CD4-positive, CD25-positive, alpha-beta regulatory T cell (primary cell): ENCODE results near the gene MYO10. TPM values are rescaled to one million over a fixed set of nuclear protein-coding genes. Genes with fewer than 3 reads are reported as not detected.

Source experiments
- ATAC-seq, 2 donors: fragments of 150-1000 bp; cut with Tn5 transposase; one replicate each; pipeline ENCODE4 v1.10.0; 2021; ENCODE audit warnings: low read depth in 2 of 2, moderate number of reproducible peaks in 2 of 2, moderate library complexity in 1 of 2
- DNase-seq, 3 donors: peaks; one replicate each; pipeline versions ENCODE4 v3.0.0 to v3.0.0-alpha.2; 2012 to 2022; ENCODE audit warnings: mixed read lengths in 1 of 3
- H3K27ac ChIP-seq: one replicate; pipeline ENCODE4 v1.7.0; 2013; ENCODE audit warnings: mild to moderate bottlenecking, low read length; ENCODE audit not compliant: insufficient read depth, poor library complexity, severe bottlenecking
- H3K27me3 ChIP-seq: one replicate; pipeline ENCODE4 v1.7.0; 2013; ENCODE audit warnings: low read length; ENCODE audit not compliant: control insufficient read depth, insufficient read depth
- H3K36me3 ChIP-seq: one replicate; pipeline ENCODE4 v1.7.0; 2013; ENCODE audit warnings: mild to moderate bottlenecking, low read length, moderate library complexity; ENCODE audit not compliant: control insufficient read depth, insufficient read depth
- H3K4me1 ChIP-seq: 2 replicates; pipeline ENCODE4 v1.7.0; 2013; ENCODE audit warnings: mild to moderate bottlenecking, low read length; ENCODE audit not compliant: insufficient read depth, control insufficient read depth, poor library complexity, severe bottlenecking
- H3K4me3 ChIP-seq: one replicate; pipeline ENCODE4 v1.7.0; 2013; ENCODE audit warnings: low read depth, mild to moderate bottlenecking, low read length, moderate library complexity
- H3K9me3 ChIP-seq, 2 experiments: 1 replicate in 1 of 2; 2 replicates in 1 of 2; pipeline ENCODE4 v1.7.0; 2013; ENCODE audit warnings: low read length in 2 of 2, mild to moderate bottlenecking in 1 of 2, moderate library complexity in 1 of 2; ENCODE audit not compliant: control insufficient read depth in 2 of 2
- H3K27ac Mint-ChIP-seq, 3 donors: one replicate each; pipeline ENCODE4 v1.8.0; 2020 to 2022; ENCODE audit warnings: mild to moderate bottlenecking in 3 of 3, mixed read lengths in 3 of 3, moderate library complexity in 2 of 3
- H3K27me3 Mint-ChIP-seq: one replicate; pipeline ENCODE4 v1.8.0; 2022; ENCODE audit warnings: mild to moderate bottlenecking, mixed read lengths
- H3K36me3 Mint-ChIP-seq: one replicate; pipeline ENCODE4 v1.8.0; 2020; ENCODE audit warnings: mixed read lengths
- H3K4me1 Mint-ChIP-seq, 4 donors: one replicate each; pipeline ENCODE4 v1.8.0; 2020 to 2022; ENCODE audit warnings: mixed read lengths in 4 of 4, mild to moderate bottlenecking in 1 of 4
- H3K4me3 Mint-ChIP-seq, 4 donors: one replicate each; pipeline ENCODE4 v1.8.0; 2020 to 2022; ENCODE audit warnings: mild to moderate bottlenecking in 4 of 4, mixed read lengths in 4 of 4, moderate library complexity in 3 of 4
- H3K9me3 Mint-ChIP-seq, 7 donors: one replicate each; pipeline ENCODE4 v1.8.0; 2020 to 2022; ENCODE audit warnings: mixed read lengths in 7 of 7, mild to moderate bottlenecking in 3 of 7, moderate library complexity in 2 of 7
- polyA plus RNA-seq, 4 donors: library from polyadenylated mRNA; unstranded; fragments of 300-500 nt; fragmentation: Illumina TruSeq; gene quantifications; one replicate each; pipeline ENCODE4 v1.2.3, GENCODE V29; 2021
- total RNA-seq: library from RNA; stranded (reverse); gene quantifications from one replicate; pipeline ENCODE4 v1.2.3, GENCODE V29; 2022

Gene MYO10
- total and polyA plus RNA-seq, 5 donors from 2014 or later = 0.01 to 0.05 (median 0.02) TPM; not detected in 1

- H3K4me3 ChIP-seq = no peak overlapping the region
- H3K27me3 ChIP-seq = no peaks in the 10 kb centered on the region
- DNase-seq (no peak), ATAC-seq (no peak)
- no peak overlapping the region for H3K27ac ChIP-seq
- no peaks in the 10 kb centered on the region for H3K36me3 Mint-ChIP-seq
- peaks cover 13% of the 10 kb centered on the region for H3K27me3 Mint-ChIP-seq
- peaks cover 0 to 2% (median 0%) of the 10 kb centered on the region in 4 donors for H3K4me1 Mint-ChIP-seq
- no peaks in the 10 kb centered on the region for H3K36me3 ChIP-seq
- H3K27ac Mint-ChIP-seq = peak overlapping the region in 1 of 3 donors; percentile 23
- H3K9me3 ChIP-seq = no peaks in the 10 kb centered on the region
- H3K4me1 ChIP-seq = no peaks in the 10 kb centered on the region
- no peaks in the 10 kb centered on the region for H3K9me3 Mint-ChIP-seq
- H3K4me3 Mint-ChIP-seq = no peak overlapping the region
Observed at GRCh38 chr5:16702964-16703363, 233.1 kb downstream of the MYO10 start.

- Mint-ChIP-seq H3K4me3 (no peak overlapping the region), H3K36me3 (no peaks in the 10 kb centered on the region), H3K27ac (peak overlapping the region in 1 of 3 donors; percentile 37), H3K4me1 (peaks cover 0 to 2% (median 0%) of the 10 kb centered on the region in 4 donors), H3K9me3 (no peaks in the 10 kb centered on the region), H3K27me3 (peaks cover 6% of the 10 kb centered on the region)
- no peaks in the 10 kb centered on the region for H3K27me3 ChIP-seq
- H3K27ac ChIP-seq = no peak overlapping the region
- H3K4me1 ChIP-seq = no peaks in the 10 kb centered on the region
- H3K36me3 ChIP-seq = no peaks in the 10 kb centered on the region
- H3K9me3 ChIP-seq = no peaks in the 10 kb centered on the region
- no peak overlapping the region for H3K4me3 ChIP-seq
- ATAC-seq = no peak
- no peak for DNase-seq
Observed at GRCh38 chr5:16701134-16702099, 234.7 kb downstream of the MYO10 start.

GRCh38 chr5:16700081-16700480 is 236.0 kb downstream of the MYO10 start:
- Mint-ChIP-seq H3K27ac (no peak overlapping the region), H3K36me3 (no peaks in the 10 kb centered on the region), H3K27me3 (peaks cover 6% of the 10 kb centered on the region), H3K9me3 (no peaks in the 10 kb centered on the region), H3K4me3 (no peak overlapping the region), H3K4me1 (peaks cover 0 to 2% (median 0%) of the 10 kb centered on the region in 4 donors)
- Histone ChIP-seq H3K27me3 (no peaks in the 10 kb centered on the region), H3K36me3 (no peaks in the 10 kb centered on the region), H3K27ac (no peak overlapping the region), H3K4me3 (no peak overlapping the region), H3K9me3 (no peaks in the 10 kb centered on the region), H3K4me1 (no peaks in the 10 kb centered on the region)
- ATAC-seq (no peak), DNase-seq (no peak)

GRCh38 chr5:16695779-16696178 is 240.3 kb downstream of the MYO10 start:
- Histone ChIP-seq H3K27ac (no peak overlapping the region), H3K9me3 (no peaks in the 10 kb centered on the region), H3K4me3 (no peak overlapping the region), H3K4me1 (no peaks in the 10 kb centered on the region), H3K27me3 (no peaks in the 10 kb centered on the region), H3K36me3 (no peaks in the 10 kb centered on the region)
- H3K27ac Mint-ChIP-seq = no peak overlapping the region
- DNase-seq = no peak
- H3K4me1 Mint-ChIP-seq = peaks cover 0 to 2% (median 0%) of the 10 kb centered on the region in 4 donors
- H3K27me3 Mint-ChIP-seq = peaks cover 7% of the 10 kb centered on the region
- no peak overlapping the region for H3K4me3 Mint-ChIP-seq
- H3K36me3 Mint-ChIP-seq = no peaks in the 10 kb centered on the region
- peaks cover 0 to 2% (median 0%) of the 10 kb centered on the region in 7 donors for H3K9me3 Mint-ChIP-seq
- ATAC-seq = no peak

GRCh38 chr5:16693879-16694278 is 242.2 kb downstream of the MYO10 start:
- Mint-ChIP-seq H3K4me1 (peaks cover 0 to 1% (median 0%) of the 10 kb centered on the region in 4 donors), H3K27me3 (peaks cover 6% of the 10 kb centered on the region), H3K27ac (no peak overlapping the region), H3K9me3 (peaks cover 0 to 2% (median 0%) of the 10 kb centered on the region in 7 donors), H3K4me3 (no peak overlapping the region), H3K36me3 (no peaks in the 10 kb centered on the region)
- no peaks in the 10 kb centered on the region for H3K36me3 ChIP-seq
- H3K4me3 ChIP-seq = no peak overlapping the region
- H3K27me3 ChIP-seq = no peaks in the 10 kb centered on the region
- no peaks in the 10 kb centered on the region for H3K9me3 ChIP-seq
- DNase-seq = no peak
- no peaks in the 10 kb centered on the region for H3K4me1 ChIP-seq
- H3K27ac ChIP-seq = no peak overlapping the region
- ATAC-seq = no peak

GRCh38 chr5:16691731-16692130 is 244.4 kb downstream of the MYO10 start:
- Mint-ChIP-seq H3K4me3 (no peak overlapping the region), H3K27ac (peak overlapping the region in 1 of 3 donors; percentile 1), H3K27me3 (peaks cover 6% of the 10 kb centered on the region), H3K9me3 (peaks cover 0 to 2% (median 0%) of the 10 kb centered on the region in 7 donors), H3K36me3 (no peaks in the 10 kb centered on the region), H3K4me1 (no peaks in the 10 kb centered on the region)
- Histone ChIP-seq H3K27me3 (no peaks in the 10 kb centered on the region), H3K4me1 (no peaks in the 10 kb centered on the region), H3K36me3 (no peaks in the 10 kb centered on the region), H3K4me3 (no peak overlapping the region), H3K9me3 (no peaks in the 10 kb centered on the region), H3K27ac (no peak overlapping the region)
- DNase-seq = no peak
- no peak for ATAC-seq

- Mint-ChIP-seq H3K27ac (no peak overlapping the region), H3K9me3 (peaks cover 0 to 2% (median 0%) of the 10 kb centered on the region in 7 donors), H3K27me3 (peaks cover 6% of the 10 kb centered on the region), H3K4me1 (no peaks in the 10 kb centered on the region), H3K4me3 (no peak overlapping the region), H3K36me3 (no peaks in the 10 kb centered on the region)
- H3K9me3 ChIP-seq = no peaks in the 10 kb centered on the region
- ATAC-seq (no peak), DNase-seq (peak in 1 of 3 donors; percentile 39)
- no peaks in the 10 kb centered on the region for H3K27me3 ChIP-seq
- no peak overlapping the region for H3K27ac ChIP-seq
- H3K36me3 ChIP-seq = no peaks in the 10 kb centered on the region
- no peaks in the 10 kb centered on the region for H3K4me1 ChIP-seq
- H3K4me3 ChIP-seq = no peak overlapping the region
Observed at GRCh38 chr5:16690243-16690852, 245.7 kb downstream of the MYO10 start.
